HL-60 (cell line): ENCODE measurements around the gene OR2D2.
"Not testable (repeated sequence)": the region's sequence is repeated elsewhere in the genome, so short reads cannot be mapped to it uniquely, and the experiment has no call there.

Source experiments
- DNase-seq, 2 experiments: peaks; one replicate each; pipeline ENCODE4 v3.0.0-alpha.2; 2010 to 2020; ENCODE audit warnings: low read depth in 1 of 2, low spot score in 1 of 2
- H3K27ac ChIP-seq: fragments of 250-450 bp; sonication (Bioruptor Pico); replicated peaks from 2 replicates; pipeline ENCODE4 v1.5.1; 2020; ENCODE audit warnings: mild to moderate bottlenecking, moderate library complexity
- H3K27me3 ChIP-seq: fragments of 250-450 bp; sonication (Bioruptor Pico); 2 replicates; pipeline ENCODE4 v1.5.1; 2021; ENCODE audit warnings: mild to moderate bottlenecking, moderate library complexity; ENCODE audit not compliant: insufficient read depth, poor library complexity, severe bottlenecking
- H3K4me3 ChIP-seq: replicated peaks from 2 replicates; pipeline ENCODE4 v1.5.1; 2011; ENCODE audit warnings: mild to moderate bottlenecking, control low read depth, low read length; ENCODE audit not compliant: insufficient read depth
- CTCF ChIP-seq: IDR thresholded peaks from one replicate; pipeline ENCODE4 v1.5.1; 2011; ENCODE audit warnings: low read length, control low read depth, inconsistent platforms; ENCODE audit not compliant: insufficient read depth
- GABPA ChIP-seq: IDR thresholded peaks from 2 replicates; pipeline ENCODE4 v1.6.1; 2012; ENCODE audit warnings: low read depth
- POLR2AphosphoS5 ChIP-seq: IDR thresholded peaks from 2 replicates; pipeline ENCODE4 v1.6.1; 2012; ENCODE audit warnings: low read depth
- REST ChIP-seq: IDR thresholded peaks from 2 replicates; pipeline ENCODE4 v1.6.1; 2012; ENCODE audit warnings: low read depth; ENCODE audit not compliant: insufficient replicate concordance
- SPI1 ChIP-seq: IDR thresholded peaks from 2 replicates; pipeline ENCODE4 v1.6.1; 2012; ENCODE audit warnings: low read depth, mild to moderate bottlenecking, borderline replicate concordance

Gene OR2D2

GRCh38 chr11:6889835-6890234 lies 2.5 kb downstream of the OR2D2 start:
- no peak for DNase-seq
- TF ChIP-seq POLR2AphosphoS5 (no peak), GABPA (no peak), SPI1 (no peak), REST (no peak), CTCF (no peak)
- Histone ChIP-seq H3K4me3 (no peak overlapping the region), H3K27ac (no peak overlapping the region), H3K27me3 (no peaks in the 10 kb centered on the region)

GRCh38 chr11:6888830-6889229 lies 3.5 kb downstream of the OR2D2 start:
- H3K27ac ChIP-seq, result no peak overlapping the region
- H3K4me3 ChIP-seq, result no peak overlapping the region
- no peak for DNase-seq
- no peaks in the 10 kb centered on the region for H3K27me3 ChIP-seq
- no peak for TF ChIP-seq SPI1
- TF ChIP-seq CTCF, result no peak
- TF ChIP-seq REST, result no peak
- no peak for TF ChIP-seq GABPA
- TF ChIP-seq POLR2AphosphoS5, result no peak

- DNase-seq, H3K4me3 ChIP-seq, H3K27ac ChIP-seq, H3K27me3 ChIP-seq: not testable (repeated sequence)
Observed at GRCh38 chr11:6887711-6888110, 4.6 kb downstream of the OR2D2 start.

GRCh38 chr11:6882751-6883150 lies 9.5 kb downstream of the OR2D2 start:
- H3K4me3 ChIP-seq, result no peak overlapping the region
- TF ChIP-seq POLR2AphosphoS5, result no peak
- TF ChIP-seq GABPA, result no peak
- no peak for TF ChIP-seq SPI1
- TF ChIP-seq REST, result no peak
- H3K27ac ChIP-seq, result no peak overlapping the region
- H3K27me3 ChIP-seq, result no peaks in the 10 kb centered on the region
- DNase-seq, result no peak
